Measurements from ENCODE around the gene FLRT2.

DNA sequence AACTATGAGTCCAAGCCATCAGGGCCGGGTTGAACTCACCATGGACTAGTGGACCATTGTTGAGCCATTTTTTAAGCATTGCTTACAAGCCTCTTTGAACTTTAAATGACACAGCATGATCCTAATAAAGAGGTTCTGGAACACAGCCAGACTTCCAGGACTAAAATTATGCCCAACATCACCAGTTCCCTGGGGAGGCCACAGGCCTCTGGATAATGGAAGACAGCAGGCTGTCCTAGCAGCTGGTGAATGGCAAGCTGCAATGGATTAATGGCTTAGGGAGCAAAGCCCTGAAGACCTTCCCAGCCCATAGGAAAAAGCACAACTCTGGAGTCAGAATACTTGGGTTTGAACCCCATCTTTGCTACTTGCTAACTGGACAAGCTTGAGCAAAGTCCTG, 71.3 kb downstream of the FLRT2 start:
- TF ChIP-seq, protein P1, sequence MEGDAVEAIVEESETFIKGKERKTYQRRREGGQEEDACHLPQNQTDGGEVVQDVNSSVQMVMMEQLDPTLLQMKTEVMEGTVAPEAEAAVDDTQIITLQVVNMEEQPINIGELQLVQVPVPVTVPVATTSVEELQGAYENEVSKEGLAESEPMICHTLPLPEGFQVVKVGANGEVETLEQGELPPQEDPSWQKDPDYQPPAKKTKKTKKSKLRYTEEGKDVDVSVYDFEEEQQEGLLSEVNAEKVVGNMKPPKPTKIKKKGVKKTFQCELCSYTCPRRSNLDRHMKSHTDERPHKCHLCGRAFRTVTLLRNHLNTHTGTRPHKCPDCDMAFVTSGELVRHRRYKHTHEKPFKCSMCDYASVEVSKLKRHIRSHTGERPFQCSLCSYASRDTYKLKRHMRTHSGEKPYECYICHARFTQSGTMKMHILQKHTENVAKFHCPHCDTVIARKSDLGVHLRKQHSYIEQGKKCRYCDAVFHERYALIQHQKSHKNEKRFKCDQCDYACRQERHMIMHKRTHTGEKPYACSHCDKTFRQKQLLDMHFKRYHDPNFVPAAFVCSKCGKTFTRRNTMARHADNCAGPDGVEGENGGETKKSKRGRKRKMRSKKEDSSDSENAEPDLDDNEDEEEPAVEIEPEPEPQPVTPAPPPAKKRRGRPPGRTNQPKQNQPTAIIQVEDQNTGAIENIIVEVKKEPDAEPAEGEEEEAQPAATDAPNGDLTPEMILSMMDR (IDR thresholded peaks at IDR 0.05): no peak
- no peak for TF ChIP-seq POLR2A (IDR thresholded peaks at IDR 0.05)
